Left colon (tissue), 2 donors: ENCODE results near the gene CATSPER2. TPM values are rescaled to one million over a fixed set of nuclear protein-coding genes. Genes with fewer than 3 reads are reported as not detected.
"Not testable (repeated sequence)": the region's sequence is repeated elsewhere in the genome, so short reads cannot be mapped to it uniquely, and the experiment has no call there.

Experiments used
- ATAC-seq: fragments of 200-7000 bp; cut with Tn5 transposase; one replicate; pipeline ENCODE4 v1.9.1; 2020; ENCODE audit warnings: mild to moderate bottlenecking, moderate library complexity
- DNase-seq, 2 donors: peaks; one replicate each; pipeline ENCODE4 v3.0.0-alpha.2; 2020
- intact Hi-C, 2 donors: fragments of 100-400 bp; cut with DNase I in 1 of 2; cut with micrococcal nuclease in 1 of 2; formaldehyde crosslinking; loops; one replicate each; pipeline versions ENCODE4 v1.11.2 to v1.14.0; 2022; cut with DNase I, micrococcal nuclease
- long read RNA-seq: library from polyadenylated mRNA; unstranded; transcript quantifications from one replicate; pipeline ENCODE4 v2.0.0, GENCODE V29; 2021
- total RNA-seq, 2 donors: library from RNA; stranded (reverse); fragmentation: NEBNext Ultra II Directional; extraction: Animal tissue kit (Norgen Biotek cat#: 25700); gene quantifications; one replicate each; pipeline ENCODE4 v1.2.1, GENCODE V29; 2021
- donor health status: DM: no; HTN: no; CAD: no.
- donor health status: DM: yes; HTN: yes; CAD: no.

Gene CATSPER2
- 10 to 100 TPM in 1 of 2 donors, 1 to 10 TPM in 1; 9.0 to 11.8 TPM for total RNA-seq
- long read RNA-seq, partial matches to known transcripts: 0 of 8 reads
- long read RNA-seq, other reads (novel, unspliced or antisense): 8 of 8 reads

DNA sequence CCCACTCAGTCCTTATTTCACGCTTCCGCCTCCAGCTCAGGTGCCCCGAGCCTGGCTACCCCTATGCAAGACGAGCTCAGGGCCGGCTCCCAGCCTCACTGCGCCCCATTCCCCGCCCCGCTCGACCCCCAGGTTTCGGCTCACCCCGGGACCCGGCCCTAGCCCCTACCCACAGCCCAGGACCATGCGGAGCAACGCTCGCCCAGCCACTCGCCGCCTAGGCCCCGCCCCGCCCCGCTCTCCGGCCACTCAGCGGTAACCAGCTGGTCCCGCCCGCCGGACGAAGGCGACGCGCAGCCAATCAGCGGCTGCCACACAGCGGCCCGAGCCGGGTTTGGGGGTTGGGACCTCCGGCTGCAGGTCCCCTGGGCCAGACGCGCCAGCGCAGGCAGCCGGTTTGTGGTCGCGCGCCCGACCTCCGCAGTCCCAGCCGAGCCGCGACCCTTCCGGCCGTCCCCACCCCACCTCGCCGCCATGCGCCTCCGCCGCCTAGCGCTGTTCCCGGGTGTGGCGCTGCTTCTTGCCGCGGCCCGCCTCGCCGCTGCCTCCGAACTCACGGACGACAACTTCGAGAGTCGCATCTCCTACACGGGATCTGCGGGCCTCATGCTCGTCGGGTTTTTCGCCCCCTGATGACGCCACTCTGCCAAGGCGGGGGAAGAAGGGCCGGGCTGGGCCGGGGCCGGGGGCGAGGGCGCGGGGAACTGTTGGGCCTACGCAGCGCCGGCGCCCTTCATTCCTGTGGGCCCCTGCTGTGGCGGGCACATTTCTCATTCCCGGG, at the start of gene CATSPER2:
CATSPER2 (minus strand) TSS at position 196 of the 781 bp plus-strand sequence. CDS start 783 bp downstream, outside the sequence.
- DNase-seq (no peak), ATAC-seq (peak; percentile 37)
- intact Hi-C loops: no loop called here

GRCh38 chr15:43693148-43694022, 44.7 kb upstream of the CATSPER2 start, which contains the start of gene CKMT1A:
Gene CKMT1A (plus strand): TSS chr15:43693859. CDS start chr15:43694051, 192 bp downstream.
- peak; percentile 81 for ATAC-seq
- DNase-seq, intact Hi-C loops: not testable (repeated sequence)

GRCh38 chr15:43692679-43693078, 44.0 kb upstream of the CATSPER2 start:
- DNase-seq, intact Hi-C loops: not testable (repeated sequence)
- peak; percentile 74 for ATAC-seq

GRCh38 chr15:43689604-43690301, 41.1 kb upstream of the CATSPER2 start:
- ATAC-seq: peak; percentile 75

DNA sequence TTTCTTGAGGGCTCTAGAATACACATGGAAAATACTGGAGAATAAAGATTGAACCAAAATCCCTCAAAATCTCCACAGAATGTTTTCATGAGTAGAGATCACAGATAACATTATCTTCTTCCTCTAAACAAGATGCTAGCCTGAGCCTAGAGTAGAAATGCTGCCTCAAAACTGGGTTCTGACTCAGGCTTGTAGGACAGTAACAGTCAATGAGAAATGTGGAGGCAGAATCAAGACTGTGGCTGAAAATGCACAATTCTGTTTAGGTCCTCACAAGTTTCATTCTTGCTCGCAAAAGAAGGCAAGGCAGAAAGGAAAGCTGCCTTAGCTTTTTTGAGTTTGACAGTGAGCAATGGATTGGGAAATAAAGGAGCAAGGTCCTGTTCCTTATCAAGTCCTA, 25.5 kb upstream of the CATSPER2 start:
- intact Hi-C loops, ATAC-seq, DNase-seq: not testable (repeated sequence)

More at GRCh38 chr15:43689604-43690301, 41.1 kb upstream of the CATSPER2 start:
- intact Hi-C loops, DNase-seq: not testable (repeated sequence)

DNA sequence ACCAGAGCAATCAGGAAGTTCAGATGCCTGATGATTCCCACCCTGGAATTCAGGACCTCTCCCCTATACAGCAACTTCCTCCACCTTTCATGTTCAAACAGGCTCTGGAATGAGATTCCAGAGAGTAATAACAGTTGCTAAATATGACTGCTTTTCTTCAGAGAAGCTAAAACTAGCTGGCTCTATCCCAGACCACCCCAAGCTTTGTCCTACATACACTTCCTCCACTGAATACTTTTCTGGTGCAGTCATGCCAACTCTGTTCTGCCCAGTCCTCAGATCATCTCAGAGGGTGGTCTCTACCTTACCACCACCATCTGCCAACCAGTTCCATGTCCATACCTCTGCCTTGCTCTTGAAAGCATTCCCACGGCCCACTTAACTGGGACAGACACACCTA, 17.5 kb upstream of the CATSPER2 start:
- DNase-seq, ATAC-seq, intact Hi-C loops: not testable (repeated sequence)

DNA sequence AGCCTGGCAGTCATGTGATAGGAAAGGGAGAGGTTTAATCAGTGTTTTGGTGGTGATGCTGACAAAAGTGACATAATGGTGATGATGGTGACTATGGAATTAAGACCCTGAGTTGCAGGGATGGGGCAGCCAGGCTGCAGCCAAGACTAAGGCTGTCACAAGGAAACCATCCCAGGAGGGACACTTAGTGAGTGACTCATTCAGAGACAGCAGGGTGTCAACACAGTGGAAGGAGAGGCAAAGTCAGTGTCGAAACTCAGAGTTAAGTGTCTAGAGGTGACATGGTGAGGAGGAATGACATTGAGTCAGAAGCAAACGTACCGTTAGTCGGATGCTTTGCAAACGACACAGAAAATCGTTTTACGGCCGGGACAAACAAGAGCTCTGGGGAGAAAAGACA, 14.7 kb upstream of the CATSPER2 start:
- ATAC-seq, DNase-seq, intact Hi-C loops: not testable (repeated sequence)

DNA sequence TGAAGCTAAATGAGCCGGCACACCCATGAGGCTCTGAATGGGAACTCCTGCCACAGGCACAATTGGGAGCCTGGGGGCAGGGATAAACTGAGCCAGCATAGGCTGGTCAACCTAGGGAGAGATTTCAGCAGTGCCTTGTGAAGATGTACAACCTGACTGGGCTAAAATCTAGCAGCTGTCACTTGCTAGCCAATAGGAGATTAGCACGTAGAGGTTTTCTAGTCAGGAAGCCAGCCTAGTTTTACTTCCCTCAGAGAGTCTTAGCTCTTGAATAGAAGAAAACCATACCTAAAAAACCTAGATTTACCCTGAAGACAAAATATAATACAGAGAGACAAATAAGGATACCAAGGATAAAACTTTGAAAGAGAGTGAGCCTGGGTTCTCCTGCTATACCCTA, 13.6 kb upstream of the CATSPER2 start:
- intact Hi-C loops, ATAC-seq, DNase-seq: not testable (repeated sequence)

DNA sequence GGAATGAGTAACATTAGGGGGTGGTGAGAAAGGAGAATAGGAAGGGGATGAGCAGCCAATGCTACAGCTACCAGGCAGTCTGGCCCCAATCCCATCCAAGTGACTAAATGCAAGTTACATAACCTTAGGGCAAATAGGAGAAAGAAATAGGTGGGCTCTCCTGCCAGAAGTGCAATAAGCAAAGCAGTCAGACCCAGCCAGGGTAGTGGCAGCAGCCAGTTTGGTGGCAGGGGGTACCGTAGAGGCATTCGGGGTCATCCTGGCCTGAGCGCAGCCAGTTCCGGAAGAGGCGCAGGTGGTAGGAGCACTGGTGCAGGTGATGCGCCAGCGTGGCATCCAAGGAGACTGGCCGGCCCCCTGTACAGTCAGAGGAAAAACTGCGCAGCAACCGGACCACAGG, 11.1 kb upstream of the CATSPER2 start:
- DNase-seq, ATAC-seq, intact Hi-C loops: not testable (repeated sequence)

DNA sequence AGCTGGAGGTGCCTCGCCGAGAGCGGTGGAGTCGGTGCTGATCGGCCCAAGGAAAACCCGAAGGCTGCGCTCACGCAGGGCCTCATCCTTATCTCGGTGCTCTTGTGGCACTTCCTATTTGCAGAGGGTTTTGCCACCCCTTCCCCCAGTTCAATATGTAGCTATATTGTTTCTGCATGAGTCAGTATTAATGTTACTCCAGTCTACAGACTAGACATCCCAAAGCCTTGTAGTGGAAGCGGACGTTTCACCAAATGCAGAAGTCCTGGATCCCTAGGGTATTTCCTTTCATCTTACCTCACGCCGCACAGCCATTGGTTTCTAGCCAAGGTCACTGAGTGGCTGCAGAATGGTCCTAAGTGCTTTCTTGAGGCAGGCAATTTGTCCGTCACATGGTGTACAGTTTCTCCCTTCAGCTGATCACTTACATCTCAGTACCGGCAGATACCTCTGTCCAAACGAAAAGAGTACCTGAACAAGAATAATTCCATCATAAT, 834 bp upstream of the CATSPER2 start:
- ATAC-seq: peak; percentile 31
- DNase-seq, intact Hi-C loops: not testable (repeated sequence)

DNA sequence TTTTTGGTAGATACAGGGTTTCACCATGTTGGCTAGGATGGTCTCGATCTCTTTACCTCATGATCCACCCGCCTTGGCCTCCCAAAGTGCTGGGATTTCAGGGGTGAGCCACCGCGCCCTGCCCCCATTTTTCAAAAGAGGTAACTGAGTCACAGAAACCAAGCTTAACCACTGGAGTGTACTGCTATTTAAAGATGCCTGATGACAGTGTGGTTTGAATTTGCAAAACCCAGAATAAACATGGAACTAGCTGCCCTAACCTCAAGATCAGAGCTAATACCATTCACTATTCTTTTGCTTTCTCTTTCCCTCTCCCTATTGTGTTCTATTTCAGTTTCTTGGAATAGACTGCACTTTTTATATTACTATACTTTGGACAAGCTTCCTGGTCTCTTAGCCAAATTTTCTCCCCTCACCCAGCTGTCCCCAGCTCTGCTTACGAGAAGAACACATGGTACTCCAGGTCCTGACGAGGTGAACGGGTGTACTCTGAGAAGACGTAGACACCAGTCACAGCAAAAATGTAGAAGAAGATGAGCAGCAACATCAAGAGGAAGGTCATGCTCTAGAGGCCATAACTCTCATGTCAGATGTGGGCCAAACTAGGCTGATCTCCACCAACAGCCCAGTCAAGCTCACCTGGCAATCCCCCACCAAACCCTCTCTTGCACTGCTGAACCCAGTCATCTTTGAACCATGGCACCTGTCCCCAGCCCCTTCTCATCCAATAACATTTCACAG, 10.0 kb downstream of the CATSPER2 start:
- DNase-seq, ATAC-seq, intact Hi-C loops: not testable (repeated sequence)

GRCh38 chr15:43626937-43627336, 21.7 kb downstream of the CATSPER2 start:
- DNase-seq, intact Hi-C loops, ATAC-seq: not testable (repeated sequence)

GRCh38 chr15:43625106-43625505, 23.5 kb downstream of the CATSPER2 start:
- no peak for ATAC-seq
- no peak for DNase-seq
- intact Hi-C loops: no loop called here

DNA sequence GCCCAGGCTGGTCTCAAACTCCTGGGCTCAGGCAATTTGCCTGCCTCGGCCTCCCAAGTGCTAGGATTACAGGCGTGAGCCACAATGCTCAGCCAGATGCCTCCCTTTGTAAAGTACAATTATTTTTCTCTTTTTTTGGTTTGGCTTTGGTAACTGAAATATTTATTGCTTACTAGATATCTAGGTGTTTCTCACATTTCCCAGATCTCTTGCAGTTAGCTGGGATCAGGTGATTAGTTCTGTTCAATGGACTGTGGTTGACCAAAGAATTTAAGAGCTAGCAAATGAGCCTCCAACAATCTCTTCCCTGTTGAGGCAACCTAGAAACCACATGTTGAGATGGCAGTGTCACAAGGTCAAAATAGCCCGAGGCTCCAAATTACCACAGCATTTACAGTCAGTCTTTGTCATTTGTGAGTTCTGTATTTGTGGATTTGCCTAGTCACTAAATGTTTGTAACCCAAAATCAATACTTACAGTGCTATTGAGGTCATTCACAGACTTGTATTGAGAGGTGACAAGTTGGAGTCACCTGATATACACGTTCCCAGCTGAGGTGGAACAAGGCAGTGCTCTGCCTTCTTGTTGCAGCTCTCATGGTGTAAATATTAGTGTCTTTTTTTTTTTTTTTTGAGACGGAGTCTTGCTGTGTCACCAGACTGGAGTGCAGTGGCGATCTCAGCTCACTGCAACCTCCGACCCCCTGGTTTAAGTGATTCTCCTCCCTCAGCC, 26.4 kb downstream of the CATSPER2 start:
- intact Hi-C loops, DNase-seq, ATAC-seq: not testable (repeated sequence)

- DNase-seq, intact Hi-C loops, ATAC-seq: not testable (repeated sequence)
These were observed 29.9 kb downstream of the CATSPER2 start, which contains the start of gene STRC for GRCh38 chr15:43618700-43619099. Gene STRC (minus strand): TSS chr15:43618800. CDS start chr15:43618722, 78 bp downstream.

DNA sequence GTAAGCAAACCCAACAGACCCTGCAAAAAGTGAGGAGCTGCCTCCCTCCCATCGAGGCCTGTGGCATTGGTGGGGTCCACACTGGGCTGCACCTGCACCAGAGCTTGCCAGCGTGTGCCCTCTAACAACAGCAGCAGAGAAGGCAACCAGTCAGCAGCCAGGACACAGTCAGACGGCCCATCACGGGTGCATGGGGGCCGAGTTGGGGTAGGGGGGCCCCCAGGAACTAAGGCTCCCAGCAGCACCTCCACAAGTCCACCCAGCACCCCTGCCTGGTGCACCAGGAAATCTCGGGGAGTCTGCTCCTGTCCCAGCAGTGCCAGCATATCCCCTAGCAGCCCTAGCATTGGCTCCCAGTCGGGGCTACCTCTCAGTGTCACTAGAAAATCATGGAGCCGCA, 30.9 kb downstream of the CATSPER2 start:
- ATAC-seq, intact Hi-C loops, DNase-seq: not testable (repeated sequence)

GRCh38 chr15:43602233-43602632, 46.4 kb downstream of the CATSPER2 start:
- ATAC-seq: peak; percentile 59

More at GRCh38 chr15:43602233-43602632, 46.4 kb downstream of the CATSPER2 start:
- DNase-seq: peak; percentile 30 to 34
- intact Hi-C loops: not testable (repeated sequence)
